Measurements from ENCODE around the gene MAN2B2.

DNA sequence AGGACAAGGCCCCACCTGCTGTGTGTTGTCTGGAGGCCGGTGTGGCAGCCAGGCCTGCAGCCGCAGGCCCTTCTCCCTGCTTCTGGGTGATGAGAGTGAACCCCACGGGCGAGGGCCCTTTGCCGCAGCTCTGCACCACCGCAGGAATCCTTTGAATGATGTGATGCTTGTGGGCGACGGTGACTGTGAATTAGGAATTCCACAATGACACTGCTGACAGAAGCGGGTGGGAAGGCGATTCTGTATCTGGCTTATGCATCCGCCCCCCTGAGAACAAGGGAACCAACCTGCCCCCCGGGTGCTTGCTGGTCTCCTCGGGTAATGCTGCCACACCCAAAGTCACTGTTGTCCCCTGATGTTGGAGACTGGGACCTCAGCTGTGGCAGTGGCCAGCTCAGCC, 19.5 kb upstream of the MAN2B2 start:
- TF ChIP-seq POLR2A (IDR thresholded peaks at IDR 0.05; ENCODE audit: low read depth, low read length) = no peak
- no peak for TF ChIP-seq USF2 (IDR thresholded peaks at IDR 0.05; ENCODE audit: low read depth, low read length)
- TF ChIP-seq CEBPB (IDR thresholded peaks at IDR 0.05; ENCODE audit: low read depth, low read length) = no peak
- TF ChIP-seq, protein P1, sequence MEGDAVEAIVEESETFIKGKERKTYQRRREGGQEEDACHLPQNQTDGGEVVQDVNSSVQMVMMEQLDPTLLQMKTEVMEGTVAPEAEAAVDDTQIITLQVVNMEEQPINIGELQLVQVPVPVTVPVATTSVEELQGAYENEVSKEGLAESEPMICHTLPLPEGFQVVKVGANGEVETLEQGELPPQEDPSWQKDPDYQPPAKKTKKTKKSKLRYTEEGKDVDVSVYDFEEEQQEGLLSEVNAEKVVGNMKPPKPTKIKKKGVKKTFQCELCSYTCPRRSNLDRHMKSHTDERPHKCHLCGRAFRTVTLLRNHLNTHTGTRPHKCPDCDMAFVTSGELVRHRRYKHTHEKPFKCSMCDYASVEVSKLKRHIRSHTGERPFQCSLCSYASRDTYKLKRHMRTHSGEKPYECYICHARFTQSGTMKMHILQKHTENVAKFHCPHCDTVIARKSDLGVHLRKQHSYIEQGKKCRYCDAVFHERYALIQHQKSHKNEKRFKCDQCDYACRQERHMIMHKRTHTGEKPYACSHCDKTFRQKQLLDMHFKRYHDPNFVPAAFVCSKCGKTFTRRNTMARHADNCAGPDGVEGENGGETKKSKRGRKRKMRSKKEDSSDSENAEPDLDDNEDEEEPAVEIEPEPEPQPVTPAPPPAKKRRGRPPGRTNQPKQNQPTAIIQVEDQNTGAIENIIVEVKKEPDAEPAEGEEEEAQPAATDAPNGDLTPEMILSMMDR (conservative IDR thresholded peaks at IDR 0.05; ENCODE audit: low read depth, low read length) = no peak
- TF ChIP-seq SMC3 (IDR thresholded peaks at IDR 0.05; ENCODE audit: low read depth, low read length) = no peak
- TF ChIP-seq MAFK (IDR thresholded peaks at IDR 0.05; ENCODE audit: low read depth, low read length) = no peak
- TF ChIP-seq BHLHE40 (IDR thresholded peaks at IDR 0.05; ENCODE audit: low read depth, low read length) = no peak
- no peak for TF ChIP-seq MXI1 (IDR thresholded peaks at IDR 0.05; ENCODE audit: borderline replicate concordance, low read depth, low read length)

Measured in IMR-90 (cell line).